ENCODE results near the gene MEF2C. TPM values are rescaled to one million over a fixed set of nuclear protein-coding genes. Genes with fewer than 3 reads are reported as not detected.

Gene MEF2C
- total RNA-seq, 5 donors from 2014 or later (not counting 1 experiment from before 2014, with no cell fraction given), result 2.5 to 9.4 (median 4.4) TPM

- no CpG with 5 or more reads among the region's 3 CpGs for WGBS (ENCODE audit: insufficient coverage)
- CTCF ChIA-PET, result interaction anchor here (0.6 to 4.0 kb wide), 23 partner anchors 10 to 1747 kb away, joined by 3 to 40 read pairs (median 4); partner anchors contain the start of genes MBLAC2 (in 1 of the 2) and POLR3G (in 1 of the 2)
- no peaks in the 10 kb centered on the region for H3K9me3 ChIP-seq
- H3K36me3 Mint-ChIP-seq, result no peaks in the 10 kb centered on the region
- no peak overlapping the region for H3K4me3 ChIP-seq (ENCODE audit: control insufficient read depth in 1 of 2, extremely low read depth in 1 of 2, low read length in 1 of 2)
- H3K4me1 Mint-ChIP-seq, result no peaks in the 10 kb centered on the region
- ATAC-seq (replicated peaks in 1 of 4), result no peak
- no peaks in the 10 kb centered on the region for H3K36me3 ChIP-seq (ENCODE audit: control insufficient read depth in 2 of 2, extremely low read depth in 1 of 2, insufficient read depth in 1 of 2, low read length in 1 of 2)
- peaks cover 9 to 13% of the 10 kb centered on the region in 2 donors for H3K27me3 Mint-ChIP-seq
- POLR2A ChIA-PET, result interaction anchor here in 1 of 2 donors (0.5 to 0.6 kb wide), 2 partner anchors 24 to 947 kb away, joined by 3 to 4 read pairs; no protein-coding TSS in a partner anchor
- no peak overlapping the region for H3K27ac ChIP-seq (ENCODE audit: low read length)
- H3K27me3 ChIP-seq (replicated peaks in 1 of 2; ENCODE audit: control insufficient read depth in 2 of 2, extremely low read depth in 1 of 2, insufficient read depth in 2 of 2, low read length in 1 of 2), result peaks cover 0 to under 1% of the 10 kb centered on the region in 2 experiments
- no peak overlapping the region for H3K27ac Mint-ChIP-seq
- no peak overlapping the region for H3K4me3 Mint-ChIP-seq
- no peaks in the 10 kb centered on the region for H3K4me1 ChIP-seq (ENCODE audit: control insufficient read depth in 1 of 2, extremely low read depth in 1 of 2, insufficient read depth in 2 of 2, low read length in 2 of 2)
- H3K9me3 Mint-ChIP-seq, result no peaks in the 10 kb centered on the region
- peak in 1 of 35 experiments; percentile 38 for DNase-seq
Observed at GRCh38 chr5:88727705-88728313, 155.2 kb downstream of the MEF2C start.

- Histone ChIP-seq H3K36me3 (ENCODE audit: control insufficient read depth in 2 of 2, extremely low read depth in 1 of 2, insufficient read depth in 1 of 2, low read length in 1 of 2) (no peaks in the 10 kb centered on the region), H3K27me3 (replicated peaks in 1 of 2; ENCODE audit: control insufficient read depth in 2 of 2, extremely low read depth in 1 of 2, insufficient read depth in 2 of 2, low read length in 1 of 2) (peaks cover 0 to 6% of the 10 kb centered on the region in 2 experiments), H3K27ac (ENCODE audit: low read length) (no peak overlapping the region), H3K4me3 (ENCODE audit: control insufficient read depth in 1 of 2, extremely low read depth in 1 of 2, low read length in 1 of 2) (no peak overlapping the region), H3K4me1 (ENCODE audit: control insufficient read depth in 1 of 2, extremely low read depth in 1 of 2, insufficient read depth in 2 of 2, low read length in 2 of 2) (no peaks in the 10 kb centered on the region), H3K9me3 (no peaks in the 10 kb centered on the region)
- no peak overlapping the region for H3K4me3 Mint-ChIP-seq
- no peak for ATAC-seq (replicated peaks in 1 of 4)
- POLR2A ChIA-PET, result no interaction called here
- no CpG with 5 or more reads among the region's 3 CpGs for WGBS (ENCODE audit: insufficient coverage)
- no peak for DNase-seq
- H3K27ac Mint-ChIP-seq, result no peak overlapping the region
- no peaks in the 10 kb centered on the region for H3K4me1 Mint-ChIP-seq
- CTCF ChIA-PET, result interaction anchor here (0.6 to 1.3 kb wide), 3 partner anchors 45 to 1728 kb away, joined by 3 to 7 read pairs (median 4); no protein-coding TSS in a partner anchor
- H3K27me3 Mint-ChIP-seq, result peaks cover 17 to 20% of the 10 kb centered on the region in 2 donors
- no peaks in the 10 kb centered on the region for H3K9me3 Mint-ChIP-seq
- no peaks in the 10 kb centered on the region for H3K36me3 Mint-ChIP-seq
Observed at GRCh38 chr5:88725454-88725853, 157.5 kb downstream of the MEF2C start.

GRCh38 chr5:88724201-88724600, 158.8 kb downstream of the MEF2C start:
- POLR2A ChIA-PET, result interaction anchor here in 1 of 2 donors (0.6 kb wide), 1 partner anchor 27 kb away, joined by 3 read pairs; no protein-coding TSS in a partner anchor
- Mint-ChIP-seq H3K36me3 (no peaks in the 10 kb centered on the region), H3K4me1 (no peaks in the 10 kb centered on the region), H3K4me3 (no peak overlapping the region), H3K27ac (no peak overlapping the region), H3K27me3 (peaks cover 17 to 20% of the 10 kb centered on the region in 2 donors), H3K9me3 (no peaks in the 10 kb centered on the region)
- no peaks in the 10 kb centered on the region for H3K4me1 ChIP-seq (ENCODE audit: control insufficient read depth in 1 of 2, extremely low read depth in 1 of 2, insufficient read depth in 2 of 2, low read length in 2 of 2)
- H3K4me3 ChIP-seq (ENCODE audit: control insufficient read depth in 1 of 2, extremely low read depth in 1 of 2, low read length in 1 of 2), result no peak overlapping the region
- DNase-seq (no peak), ATAC-seq (replicated peaks in 1 of 4) (no peak)
- no peak overlapping the region for H3K27ac ChIP-seq (ENCODE audit: low read length)
- no CpG with 5 or more reads among the region's 2 CpGs for WGBS (ENCODE audit: insufficient coverage)
- no peaks in the 10 kb centered on the region for H3K9me3 ChIP-seq
- H3K36me3 ChIP-seq (ENCODE audit: control insufficient read depth in 2 of 2, extremely low read depth in 1 of 2, insufficient read depth in 1 of 2, low read length in 1 of 2), result no peaks in the 10 kb centered on the region
- peaks cover 0 to 6% of the 10 kb centered on the region in 2 experiments for H3K27me3 ChIP-seq (replicated peaks in 1 of 2; ENCODE audit: control insufficient read depth in 2 of 2, extremely low read depth in 1 of 2, insufficient read depth in 2 of 2, low read length in 1 of 2)
- CTCF ChIA-PET, result interaction anchor here (0.5 to 1.4 kb wide), 7 partner anchors 11 to 1715 kb away, joined by 3 to 9 read pairs (median 5); no protein-coding TSS in a partner anchor

- Mint-ChIP-seq H3K4me1 (no peaks in the 10 kb centered on the region), H3K9me3 (no peaks in the 10 kb centered on the region), H3K27ac (no peak overlapping the region), H3K36me3 (no peaks in the 10 kb centered on the region), H3K4me3 (no peak overlapping the region), H3K27me3 (peaks cover 27 to 29% of the 10 kb centered on the region in 2 donors)
- CTCF ChIA-PET, result interaction anchor here in 1 of 2 donors (0.9 kb wide), 1 partner anchor 941 kb away, joined by 3 read pairs; no protein-coding TSS in a partner anchor
- H3K9me3 ChIP-seq, result no peaks in the 10 kb centered on the region
- ATAC-seq (replicated peaks in 1 of 4) (no peak), DNase-seq (no peak)
- no peak overlapping the region for H3K27ac ChIP-seq (ENCODE audit: low read length)
- H3K4me3 ChIP-seq (ENCODE audit: control insufficient read depth in 1 of 2, extremely low read depth in 1 of 2, low read length in 1 of 2), result no peak overlapping the region
- POLR2A ChIA-PET, result no interaction called here
- H3K4me1 ChIP-seq (ENCODE audit: control insufficient read depth in 1 of 2, extremely low read depth in 1 of 2, insufficient read depth in 2 of 2, low read length in 2 of 2), result no peaks in the 10 kb centered on the region
- WGBS (ENCODE audit: insufficient coverage), result 86% methylated on average over 19 of the region's 20 CpGs
- no peaks in the 10 kb centered on the region for H3K36me3 ChIP-seq (ENCODE audit: control insufficient read depth in 2 of 2, extremely low read depth in 1 of 2, insufficient read depth in 1 of 2, low read length in 1 of 2)
- peaks cover 0 to 6% of the 10 kb centered on the region in 2 experiments for H3K27me3 ChIP-seq (replicated peaks in 1 of 2; ENCODE audit: control insufficient read depth in 2 of 2, extremely low read depth in 1 of 2, insufficient read depth in 2 of 2, low read length in 1 of 2)
Observed at GRCh38 chr5:88722546-88723073, 160.4 kb downstream of the MEF2C start.

- Mint-ChIP-seq H3K36me3 (no peaks in the 10 kb centered on the region), H3K27ac (no peak overlapping the region), H3K9me3 (no peaks in the 10 kb centered on the region), H3K4me3 (no peak overlapping the region), H3K4me1 (no peaks in the 10 kb centered on the region), H3K27me3 (peaks cover 26% of the 10 kb centered on the region in 2 donors)
- no peaks in the 10 kb centered on the region for H3K9me3 ChIP-seq
- H3K36me3 ChIP-seq (ENCODE audit: control insufficient read depth in 2 of 2, extremely low read depth in 1 of 2, insufficient read depth in 1 of 2, low read length in 1 of 2), result no peaks in the 10 kb centered on the region
- ChIA-PET CTCF (no interaction called here), POLR2A (no interaction called here)
- H3K4me1 ChIP-seq (ENCODE audit: control insufficient read depth in 1 of 2, extremely low read depth in 1 of 2, insufficient read depth in 2 of 2, low read length in 2 of 2), result no peaks in the 10 kb centered on the region
- no CpG with 5 or more reads among the region's 3 CpGs for WGBS (ENCODE audit: insufficient coverage)
- H3K27me3 ChIP-seq (replicated peaks in 1 of 2; ENCODE audit: control insufficient read depth in 2 of 2, extremely low read depth in 1 of 2, insufficient read depth in 2 of 2, low read length in 1 of 2), result peaks cover 0 to 8% of the 10 kb centered on the region in 2 experiments
- ATAC-seq (replicated peaks in 1 of 4), result no peak
- H3K4me3 ChIP-seq (ENCODE audit: control insufficient read depth in 1 of 2, extremely low read depth in 1 of 2, low read length in 1 of 2), result no peak overlapping the region
- DNase-seq, result no peak
- H3K27ac ChIP-seq (ENCODE audit: low read length), result no peak overlapping the region
Observed at GRCh38 chr5:88719434-88719833, 163.6 kb downstream of the MEF2C start.

GRCh38 chr5:88718736-88719135, 164.2 kb downstream of the MEF2C start:
- ATAC-seq (replicated peaks in 1 of 4), result no peak
- Mint-ChIP-seq H3K4me3 (no peak overlapping the region), H3K9me3 (no peaks in the 10 kb centered on the region), H3K27me3 (peaks cover 24 to 26% of the 10 kb centered on the region in 2 donors), H3K27ac (no peak overlapping the region), H3K36me3 (no peaks in the 10 kb centered on the region), H3K4me1 (no peaks in the 10 kb centered on the region)
- ChIA-PET CTCF (no interaction called here), POLR2A (no interaction called here)
- Histone ChIP-seq H3K4me1 (ENCODE audit: control insufficient read depth in 1 of 2, extremely low read depth in 1 of 2, insufficient read depth in 2 of 2, low read length in 2 of 2) (no peaks in the 10 kb centered on the region), H3K27ac (ENCODE audit: low read length) (no peak overlapping the region), H3K27me3 (replicated peaks in 1 of 2; ENCODE audit: control insufficient read depth in 2 of 2, extremely low read depth in 1 of 2, insufficient read depth in 2 of 2, low read length in 1 of 2) (peaks cover 0 to 8% of the 10 kb centered on the region in 2 experiments), H3K9me3 (no peaks in the 10 kb centered on the region), H3K4me3 (ENCODE audit: control insufficient read depth in 1 of 2, extremely low read depth in 1 of 2, low read length in 1 of 2) (no peak overlapping the region), H3K36me3 (ENCODE audit: control insufficient read depth in 2 of 2, extremely low read depth in 1 of 2, insufficient read depth in 1 of 2, low read length in 1 of 2) (no peaks in the 10 kb centered on the region)
- no peak for DNase-seq
- WGBS (ENCODE audit: insufficient coverage), result 94% methylated on average over 3 of the region's 4 CpGs

Data from T-cell (primary cell).